ENCODE data around the gene TGFA.

GRCh38 chr2:70442301-70443077 is 111.1 kb downstream of the TGFA start:
- TF ChIP-seq EZH2 (IDR thresholded peaks at IDR 0.05) (no peak), CTCF (IDR thresholded peaks at IDR 0.05) (no peak)
